CD14-positive monocyte (primary cell): ENCODE data around the gene C6orf15. TPM values are rescaled to one million over a fixed set of nuclear protein-coding genes. Genes with fewer than 3 reads are reported as not detected.

Source experiments
- DNase-seq, 3 donors: peaks; one replicate each; pipeline ENCODE4 v3.0.0-alpha.2; 2011 to 2022
- H2AFZ ChIP-seq: 2 replicates; pipeline ENCODE4 v1.6.0; 2012; ENCODE audit warnings: mild to moderate bottlenecking, low read depth, low read length, inconsistent platforms; ENCODE audit not compliant: insufficient read depth, poor library complexity, severe bottlenecking
- H3K27ac ChIP-seq, 2 donors: 1 replicate in 1 of 2; 2 replicates in 1 of 2; pipeline ENCODE4 v1.5.1; 2012 to 2013; ENCODE audit warnings: low read length in 2 of 2, control low read depth in 1 of 2, inconsistent platforms in 1 of 2, low read depth in 1 of 2, mild to moderate bottlenecking in 1 of 2
- H3K27me3 ChIP-seq, 2 donors: one replicate each; pipeline versions ENCODE4 v1.6.0 to v1.6.1; 2011 to 2013; ENCODE audit warnings: low read length in 2 of 2; ENCODE audit not compliant: control insufficient read depth in 2 of 2, insufficient read depth in 2 of 2
- H3K36me3 ChIP-seq, 2 donors: replicated peaks in 1 of 2; 1 replicate in 1 of 2; 2 replicates in 1 of 2; pipeline versions ENCODE4 v1.5.1 to v1.6.1; 2012 to 2013; ENCODE audit warnings: low read length in 2 of 2, control low read depth in 1 of 2, inconsistent platforms in 1 of 2, mild to moderate bottlenecking in 1 of 2; ENCODE audit not compliant: insufficient read depth in 2 of 2, control insufficient read depth in 1 of 2
- H3K4me1 ChIP-seq, 2 donors: 1 replicate in 1 of 2; 2 replicates in 1 of 2; pipeline versions ENCODE4 v1.5.1 to v1.6.1; 2012 to 2013; ENCODE audit warnings: low read length in 2 of 2, control low read depth in 1 of 2, inconsistent platforms in 1 of 2, mild to moderate bottlenecking in 1 of 2, moderate library complexity in 1 of 2; ENCODE audit not compliant: insufficient read depth in 2 of 2, control insufficient read depth in 1 of 2
- H3K4me2 ChIP-seq: replicated peaks from 2 replicates; pipeline ENCODE3; 2012; ENCODE audit warnings: low read length, moderate library complexity, mild to moderate bottlenecking; ENCODE audit not compliant: poor library complexity, severe bottlenecking; ENCODE audit errors: extremely low read depth
- H3K4me3 ChIP-seq, 3 experiments: fragments of 200-600 bp in 1 of 3; sonication (generic) in 1 of 3; replicated peaks in 1 of 3; 1 replicate in 2 of 3; 2 replicates in 1 of 3; pipeline ENCODE4 v1.5.1; 2011 to 2013; ENCODE audit warnings: low read length in 3 of 3, mild to moderate bottlenecking in 3 of 3, control low read depth in 2 of 3, low read depth in 2 of 3, inconsistent platforms in 1 of 3, moderate library complexity in 1 of 3
- H3K79me2 ChIP-seq: 2 replicates; pipeline ENCODE4 v1.6.0; 2012; ENCODE audit warnings: mild to moderate bottlenecking, control low read depth, inconsistent platforms, low read length, moderate library complexity; ENCODE audit not compliant: insufficient read depth
- H3K9ac ChIP-seq: 2 replicates; pipeline ENCODE4 v1.6.0; 2017; ENCODE audit warnings: low read length, mild to moderate bottlenecking; ENCODE audit not compliant: insufficient read depth, poor library complexity, severe bottlenecking
- H3K9me3 ChIP-seq, 2 donors: replicated peaks in 1 of 2; 1 replicate in 1 of 2; 2 replicates in 1 of 2; pipeline versions ENCODE4 v1.5.1 to v1.6.1; 2012 to 2013; ENCODE audit warnings: low read length in 2 of 2, control low read depth in 1 of 2; ENCODE audit not compliant: control insufficient read depth in 1 of 2, insufficient read depth in 1 of 2
- H4K20me1 ChIP-seq: 2 replicates; pipeline ENCODE4 v1.6.0; 2012; ENCODE audit warnings: mild to moderate bottlenecking, low read length, control low read depth, moderate library complexity; ENCODE audit not compliant: insufficient read depth
- H3K27ac Mint-ChIP-seq, 7 donors: one replicate each; pipeline ENCODE4 v1.8.0; 2020; ENCODE audit warnings: mild to moderate bottlenecking in 7 of 7, mixed read lengths in 7 of 7, moderate library complexity in 6 of 7, inconsistent platforms in 2 of 7
- H3K27me3 Mint-ChIP-seq, 3 donors: one replicate each; pipeline ENCODE4 v1.8.0; 2021 to 2022; ENCODE audit warnings: low read depth in 3 of 3, mild to moderate bottlenecking in 3 of 3, mixed read lengths in 3 of 3, moderate library complexity in 3 of 3, inconsistent platforms in 1 of 3
- H3K36me3 Mint-ChIP-seq, 2 donors: one replicate each; pipeline ENCODE4 v1.8.0; 2020; ENCODE audit warnings: mixed read lengths in 2 of 2, inconsistent platforms in 1 of 2, mild to moderate bottlenecking in 1 of 2
- H3K4me1 Mint-ChIP-seq: one replicate; pipeline ENCODE4 v1.8.0; 2020; ENCODE audit warnings: mild to moderate bottlenecking, mixed read lengths
- H3K4me3 Mint-ChIP-seq, 2 donors: one replicate each; pipeline ENCODE4 v1.8.0; 2020; ENCODE audit warnings: mild to moderate bottlenecking in 2 of 2, mixed read lengths in 2 of 2, moderate library complexity in 1 of 2
- H3K9me3 Mint-ChIP-seq, 7 donors: one replicate each; pipeline ENCODE4 v1.8.0; 2020 to 2022; ENCODE audit warnings: mixed read lengths in 7 of 7, mild to moderate bottlenecking in 6 of 7, moderate library complexity in 6 of 7, inconsistent platforms in 2 of 7
- CTCF ChIP-seq: fragments of 200-600 bp; IDR thresholded peaks from one replicate; pipeline ENCODE4 v1.8.0; 2022; ENCODE audit warnings: antibody characterized with exemption, mild to moderate bottlenecking
- WGBS: methylation state at CpG from one replicate; pipeline ENCODE4 v1.1.5; 2013; ENCODE audit warnings: missing lambda C conversion rate; ENCODE audit not compliant: insufficient coverage; 5-methylcytosine and 5-hydroxymethylcytosine counted together
- intact Hi-C, 2 donors: fragments of 100-400 bp; cut with micrococcal nuclease; formaldehyde crosslinking; loops; one replicate each; pipeline versions ENCODE4 v1.15.0 to v1.15.1; 2023
- polyA plus RNA-seq, 3 donors: library from polyadenylated mRNA; depleted of rRNA in 1 of 3; unstranded in 2 of 3; stranded (reverse) in 1 of 3; fragments of 300-500 nt in 2 of 3; fragments of >200 nt in 1 of 3; fragmentation: Illumina TruSeq in 2 of 3; gene quantifications; 1 replicate in 2 of 3; 2 replicates in 1 of 3; pipeline ENCODE4 v1.2.3, GENCODE V29; 2012 to 2021

Gene C6orf15
- polyA plus RNA-seq, 3 donors = not detected

DNA sequence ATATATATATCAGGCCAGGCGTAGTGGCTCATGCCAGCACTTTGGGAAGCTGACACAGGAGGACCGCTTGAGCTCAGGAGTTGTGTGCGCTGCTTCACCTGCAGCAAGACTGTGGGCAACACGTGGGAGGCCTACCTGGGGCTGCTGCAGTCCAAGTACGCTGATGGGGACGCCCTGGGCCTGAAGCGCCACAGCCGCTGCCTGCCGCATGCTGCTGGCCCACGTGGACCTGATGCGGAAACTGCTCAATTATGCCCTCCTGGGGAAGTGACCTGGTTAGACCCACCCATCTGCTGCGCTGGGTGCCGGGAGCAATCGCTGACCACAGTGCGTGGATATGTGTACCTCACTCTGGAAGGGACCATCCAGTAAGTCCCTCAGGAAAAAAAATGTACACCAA lies 28.3 kb upstream of the C6orf15 start:
- WGBS = 91% methylated on average over 13 of the region's 15 CpGs

DNA sequence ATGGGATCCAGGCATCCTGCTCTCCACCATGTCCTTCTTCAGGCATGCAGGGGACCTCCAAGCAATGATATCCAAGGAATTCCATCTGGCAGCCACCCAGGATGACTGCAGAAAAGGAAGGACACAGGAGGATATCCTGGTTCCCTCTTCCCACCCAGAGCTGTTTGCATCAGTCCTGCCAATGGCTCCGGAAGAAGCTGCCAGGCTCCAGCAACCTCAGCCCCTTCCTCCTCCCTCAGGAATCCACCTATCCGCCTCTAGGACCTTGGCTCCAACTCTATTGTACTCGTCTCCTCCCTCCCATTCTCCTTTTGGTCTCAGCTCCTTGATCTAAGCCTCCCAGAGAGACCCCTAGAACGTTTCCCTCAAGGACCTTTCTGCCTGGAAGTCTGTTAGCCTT lies 27.2 kb upstream of the C6orf15 start:
- peaks cover 0 to 3% of the 10 kb centered on the region in 2 donors for H3K27me3 ChIP-seq
- no peak overlapping the region for H3K9ac ChIP-seq
- WGBS = 89% methylated on average over 4 of the region's 4 CpGs
- H2AFZ ChIP-seq = no peak overlapping the region
- Mint-ChIP-seq H3K4me1 (peaks cover 6% of the 10 kb centered on the region), H3K36me3 (peaks cover 8 to 9% of the 10 kb centered on the region in 2 donors), H3K27me3 (peaks cover 0 to 13% (median 2%) of the 10 kb centered on the region in 3 donors), H3K9me3 (peaks cover 0 to 3% (median 0%) of the 10 kb centered on the region in 7 donors), H3K27ac (no peak overlapping the region), H3K4me3 (no peak overlapping the region)
- TF ChIP-seq CTCF = no peak
- DNase-seq = no peak
- no peak overlapping the region for H3K27ac ChIP-seq
- intact Hi-C loops = no loop called here
- no peaks in the 10 kb centered on the region for H3K79me2 ChIP-seq
- no peaks in the 10 kb centered on the region for H4K20me1 ChIP-seq
- no peak overlapping the region for H3K4me2 ChIP-seq
- H3K4me3 ChIP-seq = no peak overlapping the region
- H3K36me3 ChIP-seq = peaks cover 10 to 20% of the 10 kb centered on the region in 2 donors
- H3K9me3 ChIP-seq = no peaks in the 10 kb centered on the region
- H3K4me1 ChIP-seq = peaks cover 0 to 6% of the 10 kb centered on the region in 2 donors

More for the DNA sequence above, 28.3 kb upstream of the C6orf15 start:
- no peak overlapping the region for H3K27ac ChIP-seq
- TF ChIP-seq CTCF = no peak
- peaks cover 6% of the 10 kb centered on the region for H3K4me1 Mint-ChIP-seq
- H3K4me3 Mint-ChIP-seq = no peak overlapping the region
- peaks cover 0 to 13% (median 2%) of the 10 kb centered on the region in 3 donors for H3K27me3 Mint-ChIP-seq
- H3K36me3 Mint-ChIP-seq = peaks cover 14 to 18% of the 10 kb centered on the region in 2 donors
- H3K4me1 ChIP-seq = peaks cover 0 to 6% of the 10 kb centered on the region in 2 donors
- intact Hi-C loops = no loop called here
- DNase-seq = no peak
- H3K9me3 ChIP-seq = no peaks in the 10 kb centered on the region
- H2AFZ ChIP-seq = no peak overlapping the region
- H3K27ac Mint-ChIP-seq = no peak overlapping the region
- H3K4me3 ChIP-seq = no peak overlapping the region
- no peak overlapping the region for H3K4me2 ChIP-seq
- H4K20me1 ChIP-seq = no peaks in the 10 kb centered on the region
- no peaks in the 10 kb centered on the region for H3K79me2 ChIP-seq
- H3K36me3 ChIP-seq = peaks cover 15 to 30% of the 10 kb centered on the region in 2 donors
- H3K9me3 Mint-ChIP-seq = peaks cover 0 to 3% (median 0%) of the 10 kb centered on the region in 7 donors
- peaks cover 0 to 3% of the 10 kb centered on the region in 2 donors for H3K27me3 ChIP-seq
- no peak overlapping the region for H3K9ac ChIP-seq
